VCaP (cell line): ENCODE measurements around the gene CDK15.

Source experiments
- H3K27ac ChIP-seq: fragments of 450-650 bp; 2 replicates; pipeline ENCODE4 v1.5.1; 2017
- CTCF ChIP-seq: fragments of 450-650 bp; conservative IDR thresholded peaks from 2 replicates; pipeline ENCODE4 v1.5.1; 2017; ENCODE audit warnings: mild to moderate bottlenecking, moderate library complexity

Gene CDK15

GRCh38 chr2:201931475-201931874 lies 125.1 kb downstream of the CDK15 start:
- H3K27ac ChIP-seq, result no peak overlapping the region
- TF ChIP-seq CTCF, result no peak

- no peak overlapping the region for H3K27ac ChIP-seq
- no peak for TF ChIP-seq CTCF
Observed at GRCh38 chr2:201931951-201932350, 125.6 kb downstream of the CDK15 start.

GRCh38 chr2:201932511-201932910 lies 126.2 kb downstream of the CDK15 start:
- no peak for TF ChIP-seq CTCF
- H3K27ac ChIP-seq, result no peak overlapping the region

- no peak overlapping the region for H3K27ac ChIP-seq
- no peak for TF ChIP-seq CTCF
Observed at GRCh38 chr2:201933792-201934237, 127.5 kb downstream of the CDK15 start.

- H3K27ac ChIP-seq, result no peak overlapping the region
- TF ChIP-seq CTCF, result no peak
Observed at GRCh38 chr2:201936817-201937216, 130.5 kb downstream of the CDK15 start.

- TF ChIP-seq CTCF, result no peak
- H3K27ac ChIP-seq, result no peak overlapping the region
Observed at GRCh38 chr2:201937343-201937742, 131.0 kb downstream of the CDK15 start.

- H3K27ac ChIP-seq, result no peak overlapping the region
- no peak for TF ChIP-seq CTCF
Observed at GRCh38 chr2:201938156-201938775, 131.9 kb downstream of the CDK15 start.
